ENCODE results near the gene TMC6.
"Not testable (repeated sequence)": the region's sequence is repeated elsewhere in the genome, so short reads cannot be mapped to it uniquely, and the experiment has no call there.

TMC6 gene

DNA sequence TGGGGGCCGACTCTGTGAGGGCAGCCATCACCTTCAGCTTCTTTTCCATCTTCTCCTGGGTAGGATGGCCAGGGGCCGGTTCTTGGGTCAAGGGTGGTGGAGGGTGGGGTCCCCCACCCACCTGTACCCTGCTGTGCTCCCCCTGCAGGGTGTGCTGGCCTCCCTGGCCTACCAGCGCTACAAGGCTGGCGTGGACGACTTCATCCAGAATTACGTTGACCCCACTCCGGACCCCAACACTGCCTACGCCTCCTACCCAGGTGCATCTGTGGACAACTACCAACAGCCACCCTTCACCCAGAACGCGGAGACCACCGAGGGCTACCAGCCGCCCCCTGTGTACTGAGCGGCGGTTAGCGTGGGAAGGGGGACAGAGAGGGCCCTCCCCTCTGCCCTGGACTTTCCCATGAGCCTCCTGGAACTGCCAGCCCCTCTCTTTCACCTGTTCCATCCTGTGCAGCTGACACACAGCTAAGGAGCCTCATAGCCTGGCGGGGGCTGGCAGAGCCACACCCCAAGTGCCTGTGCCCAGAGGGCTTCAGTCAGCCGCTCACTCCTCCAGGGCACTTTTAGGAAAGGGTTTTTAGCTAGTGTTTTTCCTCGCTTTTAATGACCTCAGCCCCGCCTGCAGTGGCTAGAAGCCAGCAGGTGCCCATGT lies 43.2 kb upstream of the TMC6 start:
- not testable (repeated sequence) for H2AFZ ChIP-seq (ENCODE audit: low read depth, low read length); H4K8ac ChIP-seq (ENCODE audit: low read length); H3K4me3 ChIP-seq (ENCODE audit: insufficient read depth in 1 of 2, low read depth in 1 of 2, low read length in 2 of 2); H3K9me3 ChIP-seq (ENCODE audit: control insufficient read depth, low read length); H3K4me2 ChIP-seq (ENCODE audit: low read length, poor library complexity, severe bottlenecking); H3K14ac ChIP-seq (ENCODE audit: low read length in 2 of 2); H3K18ac ChIP-seq (ENCODE audit: low read depth in 1 of 2, low read length in 2 of 2); H3K23ac ChIP-seq (ENCODE audit: low read length in 2 of 2); H2BK120ac ChIP-seq (ENCODE audit: low read depth, low read length); H3K79me1 ChIP-seq (replicated peaks; ENCODE audit: low read length, poor library complexity, severe bottlenecking); H2BK5ac ChIP-seq (ENCODE audit: low read depth, low read length, poor library complexity, severe bottlenecking); H2BK15ac ChIP-seq (ENCODE audit: low read depth, poor library complexity, severe bottlenecking); H4K91ac ChIP-seq (ENCODE audit: low read length); H2AK5ac ChIP-seq (ENCODE audit: low read length, severe bottlenecking); H3K9ac ChIP-seq (ENCODE audit: low read length); DNase-seq; H3K27ac ChIP-seq (ENCODE audit: low read length, poor library complexity, severe bottlenecking); H3K4ac ChIP-seq (ENCODE audit: low read depth in 1 of 2, low read length in 2 of 2); H2BK12ac ChIP-seq (ENCODE audit: low read length in 2 of 2)
- Histone ChIP-seq H3K36me3 (ENCODE audit: control insufficient read depth in 1 of 2, insufficient read depth in 2 of 2, low read depth in 1 of 2, low read length in 2 of 2) (peaks cover 0 to 50% of the 10 kb centered on the region in 2 experiments), H3K27me3 (ENCODE audit: control insufficient read depth in 1 of 2, insufficient read depth in 1 of 2, low read length in 2 of 2) (peaks cover 0 to 20% of the 10 kb centered on the region in 2 experiments), H3K4me1 (ENCODE audit: control insufficient read depth, insufficient read depth, low read depth, low read length) (peaks cover 28% of the 10 kb centered on the region)
- WGBS, result 93% methylated on average over 18 of the region's 19 CpGs

DNA sequence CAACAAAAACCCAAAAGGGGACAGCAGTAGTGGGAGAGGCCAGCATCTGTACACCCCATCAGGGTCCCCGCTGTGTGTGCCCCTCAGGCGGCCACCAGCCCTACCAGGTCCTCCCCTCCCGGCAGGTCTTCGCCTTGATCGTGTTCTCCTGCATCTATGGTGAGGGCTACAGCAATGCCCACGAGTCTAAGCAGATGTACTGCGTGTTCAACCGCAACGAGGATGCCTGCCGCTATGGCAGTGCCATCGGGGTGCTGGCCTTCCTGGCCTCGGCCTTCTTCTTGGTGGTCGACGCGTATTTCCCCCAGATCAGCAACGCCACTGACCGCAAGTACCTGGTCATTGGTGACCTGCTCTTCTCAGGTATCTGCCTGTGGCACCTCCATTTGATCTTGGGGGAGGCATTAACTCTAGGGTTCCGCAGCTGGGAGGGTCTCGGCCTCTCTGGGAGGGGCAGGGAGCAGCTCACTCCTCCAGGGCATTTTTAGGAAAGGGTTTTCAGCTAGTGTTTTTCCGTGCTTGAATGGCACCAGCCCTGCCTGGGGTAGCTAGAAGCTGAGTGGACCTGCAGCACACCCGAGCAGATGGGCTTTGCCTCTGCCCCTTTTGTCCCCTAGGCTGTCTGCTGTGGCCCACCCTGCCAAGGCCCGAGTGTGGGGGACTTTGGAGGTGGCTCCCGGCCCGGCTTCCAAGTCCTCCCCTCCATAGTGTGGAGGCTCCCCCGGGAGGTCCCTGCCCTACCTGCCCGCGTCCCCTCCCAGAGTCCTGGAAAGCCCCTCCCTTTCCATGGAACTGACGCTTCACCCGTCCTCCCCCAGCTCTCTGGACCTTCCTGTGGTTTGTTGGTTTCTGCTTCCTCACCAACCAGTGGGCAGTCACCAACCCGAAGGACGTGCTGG lies 42.4 kb upstream of the TMC6 start:
- no peak overlapping the region for H2AK5ac ChIP-seq (ENCODE audit: low read length, severe bottlenecking)
- no peak overlapping the region for H2BK15ac ChIP-seq (ENCODE audit: low read depth, poor library complexity, severe bottlenecking)
- peaks cover 26% of the 10 kb centered on the region for H3K4me1 ChIP-seq (ENCODE audit: control insufficient read depth, insufficient read depth, low read depth, low read length)
- no peak overlapping the region for H3K14ac ChIP-seq (ENCODE audit: low read length in 2 of 2)
- no peaks in the 10 kb centered on the region for H3K9me3 ChIP-seq (ENCODE audit: control insufficient read depth, low read length)
- no peak overlapping the region for H4K8ac ChIP-seq (ENCODE audit: low read length)
- H2AFZ ChIP-seq (ENCODE audit: low read depth, low read length), result no peak overlapping the region
- H3K4ac ChIP-seq (ENCODE audit: low read depth in 1 of 2, low read length in 2 of 2), result no peak overlapping the region
- WGBS, result 92% methylated on average over 29 of the region's 31 CpGs
- no peak overlapping the region for H3K18ac ChIP-seq (ENCODE audit: low read depth in 1 of 2, low read length in 2 of 2)
- no peak overlapping the region for H3K4me3 ChIP-seq (ENCODE audit: insufficient read depth in 1 of 2, low read depth in 1 of 2, low read length in 2 of 2)
- H2BK5ac ChIP-seq (ENCODE audit: low read depth, low read length, poor library complexity, severe bottlenecking), result no peak overlapping the region
- no peak overlapping the region for H2BK120ac ChIP-seq (ENCODE audit: low read depth, low read length)
- no peak overlapping the region for H4K91ac ChIP-seq (ENCODE audit: low read length)
- H3K27me3 ChIP-seq (ENCODE audit: control insufficient read depth in 1 of 2, insufficient read depth in 1 of 2, low read length in 2 of 2), result peaks cover 0 to 25% of the 10 kb centered on the region in 2 experiments
- no peak overlapping the region for H3K9ac ChIP-seq (ENCODE audit: low read length)
- no peak overlapping the region for H3K27ac ChIP-seq (ENCODE audit: low read length, poor library complexity, severe bottlenecking)
- no peak overlapping the region for H3K4me2 ChIP-seq (ENCODE audit: low read length, poor library complexity, severe bottlenecking)
- no peak for DNase-seq
- H3K23ac ChIP-seq (ENCODE audit: low read length in 2 of 2), result no peak overlapping the region
- no peak overlapping the region for H2BK12ac ChIP-seq (ENCODE audit: low read length in 2 of 2)
- peaks cover 0 to 49% of the 10 kb centered on the region in 2 experiments for H3K36me3 ChIP-seq (ENCODE audit: control insufficient read depth in 1 of 2, insufficient read depth in 2 of 2, low read depth in 1 of 2, low read length in 2 of 2)
- peaks cover 7% of the 10 kb centered on the region for H3K79me1 ChIP-seq (replicated peaks; ENCODE audit: low read length, poor library complexity, severe bottlenecking)

DNA sequence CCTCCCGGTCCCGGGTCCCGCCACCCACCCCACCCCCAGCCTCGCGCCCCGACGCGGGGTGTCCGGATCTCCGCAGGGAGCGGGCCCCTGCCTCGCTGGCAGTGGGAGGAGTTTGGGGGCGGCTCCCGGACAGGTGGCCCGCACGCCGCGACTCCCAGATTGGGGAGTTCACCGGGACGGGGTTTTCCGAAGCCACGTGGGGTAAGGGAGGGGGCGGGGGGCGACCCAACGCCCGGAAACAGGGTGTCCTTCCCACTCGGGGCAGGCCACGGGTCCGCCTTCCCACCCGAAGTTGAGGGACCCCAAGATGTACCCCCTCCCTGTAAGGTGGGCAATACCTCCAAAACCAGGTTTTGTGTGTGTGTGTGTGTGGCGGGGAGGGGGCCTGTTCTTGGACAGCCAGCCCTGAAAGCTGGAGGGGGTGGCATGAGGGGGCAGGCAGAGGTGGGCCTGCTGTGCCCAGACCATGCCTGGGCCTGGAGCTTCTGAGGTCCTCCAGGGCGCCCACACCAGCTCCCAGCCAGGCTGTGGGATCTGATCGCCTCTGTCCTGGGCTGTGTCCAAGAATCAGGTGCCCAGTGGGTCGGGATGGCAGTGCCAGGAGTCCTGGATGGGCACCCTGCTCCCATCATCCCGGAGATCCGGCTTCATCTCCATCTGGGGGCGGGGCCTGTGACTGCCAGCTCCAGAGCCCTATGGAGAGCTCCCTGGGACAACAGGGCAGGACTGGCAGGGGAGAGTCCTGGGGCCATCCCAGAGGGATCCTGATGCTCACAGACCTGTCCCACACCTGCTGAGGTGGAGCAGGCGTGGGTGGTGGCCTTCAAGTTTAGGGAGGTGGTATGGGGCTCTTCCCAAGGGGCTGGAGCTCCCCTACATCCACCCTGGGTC lies 40.6 kb upstream of the TMC6 start:
- peak overlapping the region; percentile 19 for H4K8ac ChIP-seq (ENCODE audit: low read length)
- H2BK12ac ChIP-seq (ENCODE audit: low read length in 2 of 2), result no peak overlapping the region
- H3K36me3 ChIP-seq (ENCODE audit: control insufficient read depth in 1 of 2, insufficient read depth in 2 of 2, low read depth in 1 of 2, low read length in 2 of 2), result peaks cover 0 to 31% of the 10 kb centered on the region in 2 experiments
- no peaks in the 10 kb centered on the region for H3K9me3 ChIP-seq (ENCODE audit: control insufficient read depth, low read length)
- H3K4me2 ChIP-seq (ENCODE audit: low read length, poor library complexity, severe bottlenecking), result peak overlapping the region; percentile 67
- no peak overlapping the region for H2AK5ac ChIP-seq (ENCODE audit: low read length, severe bottlenecking)
- DNase-seq, result peak; percentile 61
- no peak overlapping the region for H4K91ac ChIP-seq (ENCODE audit: low read length)
- peaks cover 23% of the 10 kb centered on the region for H3K4me1 ChIP-seq (ENCODE audit: control insufficient read depth, insufficient read depth, low read depth, low read length)
- peak overlapping the region in 1 of 2 experiments; percentile 24 for H3K23ac ChIP-seq (ENCODE audit: low read length in 2 of 2)
- peak overlapping the region; percentile 71 for H2BK15ac ChIP-seq (ENCODE audit: low read depth, poor library complexity, severe bottlenecking)
- H3K4me3 ChIP-seq (ENCODE audit: insufficient read depth in 1 of 2, low read depth in 1 of 2, low read length in 2 of 2), result peak overlapping the region; percentile 71 to 89
- peaks cover 0 to 28% of the 10 kb centered on the region in 2 experiments for H3K27me3 ChIP-seq (ENCODE audit: control insufficient read depth in 1 of 2, insufficient read depth in 1 of 2, low read length in 2 of 2)
- peak overlapping the region in 1 of 2 experiments; percentile 82 for H3K18ac ChIP-seq (ENCODE audit: low read depth in 1 of 2, low read length in 2 of 2)
- H2AFZ ChIP-seq (ENCODE audit: low read depth, low read length), result peak overlapping the region; percentile 47
- H3K9ac ChIP-seq (ENCODE audit: low read length), result no peak overlapping the region
- H2BK5ac ChIP-seq (ENCODE audit: low read depth, low read length, poor library complexity, severe bottlenecking), result no peak overlapping the region
- H2BK120ac ChIP-seq (ENCODE audit: low read depth, low read length), result peak overlapping the region; percentile 55
- H3K27ac ChIP-seq (ENCODE audit: low read length, poor library complexity, severe bottlenecking), result no peak overlapping the region
- no peak overlapping the region for H3K14ac ChIP-seq (ENCODE audit: low read length in 2 of 2)
- H3K4ac ChIP-seq (ENCODE audit: low read depth in 1 of 2, low read length in 2 of 2), result no peak overlapping the region
- WGBS, result 14% methylated on average over 35 of the region's 38 CpGs
- H3K79me1 ChIP-seq (replicated peaks; ENCODE audit: low read length, poor library complexity, severe bottlenecking), result peaks cover 7% of the 10 kb centered on the region
